GM23248 (cell line): ENCODE results near the gene SLC23A1. TPM values are rescaled to one million over a fixed set of nuclear protein-coding genes. Genes with fewer than 3 reads are reported as not detected.

Experiments used
- DNase-seq: peaks from one replicate; pipeline ENCODE4 v3.0.0-alpha.2; 2015
- H2AFZ ChIP-seq: fragments of 200-600 bp; sonication (generic); 2 replicates; pipeline ENCODE4 v1.6.1; 2016; ENCODE audit warnings: antibody characterized with exemption
- H3F3A ChIP-seq: fragments of 200-600 bp; sonication (generic); 2 replicates; pipeline ENCODE4 v1.6.1; 2016; ENCODE audit warnings: mild to moderate bottlenecking, antibody characterized with exemption, mixed run types; ENCODE audit not compliant: insufficient read depth
- H3K27ac ChIP-seq: fragments of 200-600 bp; sonication (generic); 2 replicates; pipeline ENCODE4 v1.5.1; 2016; ENCODE audit warnings: mild to moderate bottlenecking
- H3K27me3 ChIP-seq: fragments of 200-600 bp; sonication (generic); replicated peaks from 2 replicates; pipeline ENCODE4 v1.6.1; 2016; ENCODE audit warnings: mild to moderate bottlenecking; ENCODE audit not compliant: insufficient read depth
- H3K36me3 ChIP-seq: fragments of 200-600 bp; sonication (generic); 2 replicates; pipeline ENCODE4 v1.6.1; 2016; ENCODE audit warnings: low read depth, mild to moderate bottlenecking
- H3K4me1 ChIP-seq: fragments of 200-600 bp; sonication (generic); 2 replicates; pipeline ENCODE4 v1.6.1; 2016; ENCODE audit warnings: mild to moderate bottlenecking; ENCODE audit not compliant: insufficient read depth
- H3K4me2 ChIP-seq: fragments of 200-600 bp; sonication (generic); one replicate; pipeline ENCODE4 v1.6.1; 2016; ENCODE audit warnings: mild to moderate bottlenecking; ENCODE audit not compliant: unreplicated experiment
- H3K4me3 ChIP-seq: fragments of 200-600 bp; sonication (generic); 2 replicates; pipeline ENCODE4 v1.5.1; 2016; ENCODE audit warnings: mild to moderate bottlenecking
- H3K79me2 ChIP-seq: fragments of 200-600 bp; sonication (generic); 2 replicates; pipeline ENCODE4 v1.6.1; 2016; ENCODE audit warnings: mild to moderate bottlenecking; ENCODE audit not compliant: insufficient read depth
- H3K9ac ChIP-seq: fragments of 200-600 bp; sonication (generic); 2 replicates; pipeline ENCODE4 v1.6.1; 2016; ENCODE audit warnings: mild to moderate bottlenecking
- H3K9me2 ChIP-seq: fragments of 200-600 bp; sonication (generic); 2 replicates; pipeline ENCODE4 v1.6.1; 2016; ENCODE audit warnings: mixed run types, mild to moderate bottlenecking, moderate library complexity; ENCODE audit not compliant: insufficient read depth
- H3K9me3 ChIP-seq: fragments of 200-600 bp; sonication (generic); one replicate; pipeline ENCODE4 v1.6.1; 2017; ENCODE audit warnings: low read depth
- H4K20me1 ChIP-seq: fragments of 200-600 bp; sonication (generic); 2 replicates; pipeline ENCODE4 v1.6.0; 2016; ENCODE audit not compliant: insufficient read depth
- EZH2 ChIP-seq: fragments of 200-600 bp; sonication (generic); IDR thresholded peaks from 2 replicates; pipeline ENCODE4 v1.6.1; 2018; ENCODE audit warnings: antibody characterized with exemption, mild to moderate bottlenecking; ENCODE audit not compliant: insufficient read depth, poor library complexity, severe bottlenecking
- EZH2phosphoT487 ChIP-seq: fragments of 200-600 bp; sonication (generic); IDR thresholded peaks from 2 replicates; pipeline ENCODE4 v1.6.1; 2018; ENCODE audit warnings: antibody characterized with exemption, moderate library complexity, mild to moderate bottlenecking, low read depth; ENCODE audit not compliant: insufficient read depth
- WGBS, 2 experiments: methylation state at CpG; one replicate each; pipeline ENCODE4 v1.1.6; 2015 to 2017; ENCODE audit warnings: low lambda C conversion rate in 2 of 2, low coverage in 1 of 2; ENCODE audit errors: missing lambda C conversion rate in 2 of 2; 5-methylcytosine and 5-hydroxymethylcytosine counted together
- in situ Hi-C: fragments of 300-500 bp; cut with MboI; formaldehyde crosslinking; loops from 2 replicates; pipeline ENCODE4 v1.15.0; 2020
- polyA plus RNA-seq: library from polyadenylated mRNA; unstranded; fragments of >200 nt; fragmentation: Nextera tagmentation; extraction: Ambion mirVana; gene quantifications from 2 replicates; pipeline ENCODE4 v1.2.1, GENCODE V29; 2016
- total RNA-seq: library from RNA; depleted of rRNA; stranded (reverse); fragments of >200 nt; shearing (Covaris generic); gene quantifications from 2 replicates; pipeline ENCODE4 v1.2.3, GENCODE V29; 2014

SLC23A1 gene
- total and polyA plus RNA-seq, 2 experiments from 2014 or later = 0.08 TPM; not detected in 1

DNA sequence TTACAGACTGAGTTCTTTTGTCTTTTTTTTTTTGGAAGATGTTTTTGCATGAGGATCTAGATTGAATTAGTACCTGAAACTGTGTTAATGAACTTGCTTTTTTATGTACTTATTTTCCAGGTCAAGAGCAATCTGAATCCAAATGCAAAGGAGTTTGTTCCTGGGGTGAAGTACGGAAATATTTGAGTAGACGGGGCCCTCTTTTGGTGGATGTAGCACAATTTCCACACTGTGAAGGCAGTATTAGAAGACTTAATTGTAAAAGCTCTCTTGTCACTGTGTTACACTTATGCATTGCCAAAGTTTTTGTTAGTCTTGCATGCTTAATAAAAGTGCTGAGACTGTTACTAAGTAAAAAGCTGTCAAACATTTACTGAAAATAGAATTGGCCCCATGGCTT is 14.5 kb downstream of the SLC23A1 start:
- TF ChIP-seq EZH2 (no peak), EZH2phosphoT487 (no peak)
- H3K4me2 ChIP-seq = no peak overlapping the region
- H3K79me2 ChIP-seq = peaks cover 54% of the 10 kb centered on the region
- in situ Hi-C loops = no loop called here
- no peaks in the 10 kb centered on the region; the same call in 1 of the 2 replicates for H4K20me1 ChIP-seq
- H3K36me3 ChIP-seq = peaks cover 61% of the 10 kb centered on the region
- no peak overlapping the region for H2AFZ ChIP-seq
- peak overlapping the region; percentile 12; the same call in 1 of the 2 replicates for H3K9ac ChIP-seq
- 73 to 74% methylated on average over 2 of the region's 2 CpGs for WGBS, 2 experiments
- peaks cover 13% of the 10 kb centered on the region for H3F3A ChIP-seq
- no peaks in the 10 kb centered on the region for H3K9me3 ChIP-seq
- no peaks in the 10 kb centered on the region for H3K27me3 ChIP-seq
- peaks cover 20% of the 10 kb centered on the region; the same call in 1 of the 2 replicates for H3K4me1 ChIP-seq
- peak overlapping the region; percentile 47 for H3K27ac ChIP-seq
- H3K4me3 ChIP-seq = no peak overlapping the region
- DNase-seq = no peak
- H3K9me2 ChIP-seq = no peaks in the 10 kb centered on the region

DNA sequence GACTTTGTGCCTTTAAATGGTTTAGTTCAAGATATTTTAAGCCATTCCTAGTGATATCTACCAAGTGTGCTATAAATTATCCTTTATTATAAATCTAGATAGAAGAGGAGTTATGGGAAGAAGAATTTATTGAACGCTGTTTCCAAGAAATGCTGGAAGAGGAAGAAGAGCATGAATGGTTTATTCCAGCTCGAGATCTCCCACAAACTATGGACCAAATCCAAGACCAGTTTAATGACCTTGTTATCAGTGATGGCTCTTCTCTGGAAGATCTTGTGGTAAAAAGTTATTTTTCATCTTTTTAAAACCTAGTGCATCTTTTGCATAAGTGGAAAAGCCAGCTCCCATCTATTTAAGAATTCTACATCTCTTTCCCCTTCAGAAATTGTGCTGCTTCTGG is 18.6 kb downstream of the SLC23A1 start:
- peaks cover 8% of the 10 kb centered on the region for H3F3A ChIP-seq
- TF ChIP-seq EZH2phosphoT487 (no peak), EZH2 (no peak)
- no peak overlapping the region for H3K4me3 ChIP-seq
- no peak for DNase-seq
- peaks cover 41% of the 10 kb centered on the region for H3K36me3 ChIP-seq
- H3K79me2 ChIP-seq = peaks cover 91% of the 10 kb centered on the region
- H3K4me2 ChIP-seq = no peak overlapping the region
- no peak overlapping the region for H3K9ac ChIP-seq
- WGBS, 2 experiments = 83 to 85% methylated on average over 2 of the region's 2 CpGs
- in situ Hi-C loops = no loop called here
- peaks cover 16% of the 10 kb centered on the region for H3K4me1 ChIP-seq
- H4K20me1 ChIP-seq = peaks cover 3% of the 10 kb centered on the region; the same call in 1 of the 2 replicates
- no peaks in the 10 kb centered on the region for H3K9me2 ChIP-seq
- H2AFZ ChIP-seq = no peak overlapping the region
- H3K9me3 ChIP-seq = no peaks in the 10 kb centered on the region
- H3K27ac ChIP-seq = no peak overlapping the region
- no peaks in the 10 kb centered on the region for H3K27me3 ChIP-seq

- DNase-seq = no peak
- no peak overlapping the region for H2AFZ ChIP-seq
- H3K36me3 ChIP-seq = peaks cover 39% of the 10 kb centered on the region
- H3K27ac ChIP-seq = no peak overlapping the region
- H3K27me3 ChIP-seq = no peaks in the 10 kb centered on the region
- no peaks in the 10 kb centered on the region for H3K9me2 ChIP-seq
- peaks cover 96% of the 10 kb centered on the region for H3K79me2 ChIP-seq
- peaks cover 16% of the 10 kb centered on the region for H3K4me1 ChIP-seq
- H3K4me2 ChIP-seq = no peak overlapping the region
- H3K4me3 ChIP-seq = no peak overlapping the region
- no peak overlapping the region for H3K9ac ChIP-seq
- peaks cover 4% of the 10 kb centered on the region; the same call in 1 of the 2 replicates for H4K20me1 ChIP-seq
- 57 to 58% methylated on average over 2 of the region's 2 CpGs for WGBS, 2 experiments
- in situ Hi-C loops = no loop called here
- TF ChIP-seq EZH2 = no peak
- TF ChIP-seq EZH2phosphoT487 = no peak
- no peaks in the 10 kb centered on the region for H3K9me3 ChIP-seq
- peaks cover 11% of the 10 kb centered on the region for H3F3A ChIP-seq
These were observed 19.2 kb downstream of the SLC23A1 start for GRCh38 chr5:139363937-139364336.

- H3K4me1 ChIP-seq = peaks cover 12% of the 10 kb centered on the region
- H3K4me3 ChIP-seq = no peak overlapping the region
- H3K9me3 ChIP-seq = no peaks in the 10 kb centered on the region
- H3K4me2 ChIP-seq = no peak overlapping the region
- no peak overlapping the region for H2AFZ ChIP-seq
- no peak for TF ChIP-seq EZH2
- no peak for TF ChIP-seq EZH2phosphoT487
- 60 to 63% methylated on average over 4 to 6 of the region's 6 CpGs for WGBS, 2 experiments
- H3K27me3 ChIP-seq = no peaks in the 10 kb centered on the region
- in situ Hi-C loops = no loop called here
- DNase-seq = peak; percentile 18
- H3K79me2 ChIP-seq = peaks cover 97% of the 10 kb centered on the region
- H3K27ac ChIP-seq = no peak overlapping the region
- H3K36me3 ChIP-seq = peaks cover 36% of the 10 kb centered on the region
- H4K20me1 ChIP-seq = peaks cover 15% of the 10 kb centered on the region; the same call in 1 of the 2 replicates
- peaks cover 13% of the 10 kb centered on the region for H3F3A ChIP-seq
- H3K9ac ChIP-seq = no peak overlapping the region
- no peaks in the 10 kb centered on the region for H3K9me2 ChIP-seq
These were observed 21.2 kb downstream of the SLC23A1 start for GRCh38 chr5:139361835-139362429.
